ENCODE results near the gene SCAMP4. TPM values are rescaled to one million over a fixed set of nuclear protein-coding genes. Genes with fewer than 3 reads are reported as not detected.

The SCAMP4 gene
- total RNA-seq, 1 donor from 2014 or later: 75.8 TPM

DNA sequence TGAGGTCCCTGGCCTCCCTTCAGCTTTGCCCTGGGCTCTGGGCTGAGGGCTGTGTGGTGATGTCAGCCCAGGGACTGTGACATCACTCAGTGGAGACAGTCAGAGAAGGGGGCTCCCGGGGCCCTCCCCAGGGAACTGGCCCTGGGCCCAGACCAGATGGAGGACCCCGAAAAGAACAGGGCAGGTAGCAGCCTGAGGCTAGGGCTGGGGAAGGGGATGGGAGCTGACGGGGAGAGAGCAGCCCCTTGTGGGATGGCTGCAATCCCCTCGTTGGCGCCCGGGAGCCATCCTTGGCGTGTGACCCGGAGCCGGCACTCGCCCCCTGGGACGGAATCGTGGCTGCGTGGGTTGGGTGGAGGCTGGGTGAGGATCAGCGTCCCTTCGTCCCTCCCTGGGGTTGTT is 49.3 kb downstream of the SCAMP4 start:
- Mint-ChIP-seq H3K27me3 (ENCODE audit: unreplicated experiment) (no peaks in the 10 kb centered on the region), H3K4me3 (ENCODE audit: unreplicated experiment) (no peak overlapping the region), H3K4me1 (ENCODE audit: unreplicated experiment) (peaks cover 10% of the 10 kb centered on the region), H3K9me3 (ENCODE audit: unreplicated experiment) (no peaks in the 10 kb centered on the region), H3K36me3 (ENCODE audit: unreplicated experiment) (no peaks in the 10 kb centered on the region), H3K27ac (ENCODE audit: unreplicated experiment) (no peak overlapping the region)
- no peak for DNase-seq (ENCODE audit: extremely low spot score, unreplicated experiment)
- TF ChIP-seq, protein P1, sequence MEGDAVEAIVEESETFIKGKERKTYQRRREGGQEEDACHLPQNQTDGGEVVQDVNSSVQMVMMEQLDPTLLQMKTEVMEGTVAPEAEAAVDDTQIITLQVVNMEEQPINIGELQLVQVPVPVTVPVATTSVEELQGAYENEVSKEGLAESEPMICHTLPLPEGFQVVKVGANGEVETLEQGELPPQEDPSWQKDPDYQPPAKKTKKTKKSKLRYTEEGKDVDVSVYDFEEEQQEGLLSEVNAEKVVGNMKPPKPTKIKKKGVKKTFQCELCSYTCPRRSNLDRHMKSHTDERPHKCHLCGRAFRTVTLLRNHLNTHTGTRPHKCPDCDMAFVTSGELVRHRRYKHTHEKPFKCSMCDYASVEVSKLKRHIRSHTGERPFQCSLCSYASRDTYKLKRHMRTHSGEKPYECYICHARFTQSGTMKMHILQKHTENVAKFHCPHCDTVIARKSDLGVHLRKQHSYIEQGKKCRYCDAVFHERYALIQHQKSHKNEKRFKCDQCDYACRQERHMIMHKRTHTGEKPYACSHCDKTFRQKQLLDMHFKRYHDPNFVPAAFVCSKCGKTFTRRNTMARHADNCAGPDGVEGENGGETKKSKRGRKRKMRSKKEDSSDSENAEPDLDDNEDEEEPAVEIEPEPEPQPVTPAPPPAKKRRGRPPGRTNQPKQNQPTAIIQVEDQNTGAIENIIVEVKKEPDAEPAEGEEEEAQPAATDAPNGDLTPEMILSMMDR (IDR thresholded peaks at IDR 0.05): no peak

DNA sequence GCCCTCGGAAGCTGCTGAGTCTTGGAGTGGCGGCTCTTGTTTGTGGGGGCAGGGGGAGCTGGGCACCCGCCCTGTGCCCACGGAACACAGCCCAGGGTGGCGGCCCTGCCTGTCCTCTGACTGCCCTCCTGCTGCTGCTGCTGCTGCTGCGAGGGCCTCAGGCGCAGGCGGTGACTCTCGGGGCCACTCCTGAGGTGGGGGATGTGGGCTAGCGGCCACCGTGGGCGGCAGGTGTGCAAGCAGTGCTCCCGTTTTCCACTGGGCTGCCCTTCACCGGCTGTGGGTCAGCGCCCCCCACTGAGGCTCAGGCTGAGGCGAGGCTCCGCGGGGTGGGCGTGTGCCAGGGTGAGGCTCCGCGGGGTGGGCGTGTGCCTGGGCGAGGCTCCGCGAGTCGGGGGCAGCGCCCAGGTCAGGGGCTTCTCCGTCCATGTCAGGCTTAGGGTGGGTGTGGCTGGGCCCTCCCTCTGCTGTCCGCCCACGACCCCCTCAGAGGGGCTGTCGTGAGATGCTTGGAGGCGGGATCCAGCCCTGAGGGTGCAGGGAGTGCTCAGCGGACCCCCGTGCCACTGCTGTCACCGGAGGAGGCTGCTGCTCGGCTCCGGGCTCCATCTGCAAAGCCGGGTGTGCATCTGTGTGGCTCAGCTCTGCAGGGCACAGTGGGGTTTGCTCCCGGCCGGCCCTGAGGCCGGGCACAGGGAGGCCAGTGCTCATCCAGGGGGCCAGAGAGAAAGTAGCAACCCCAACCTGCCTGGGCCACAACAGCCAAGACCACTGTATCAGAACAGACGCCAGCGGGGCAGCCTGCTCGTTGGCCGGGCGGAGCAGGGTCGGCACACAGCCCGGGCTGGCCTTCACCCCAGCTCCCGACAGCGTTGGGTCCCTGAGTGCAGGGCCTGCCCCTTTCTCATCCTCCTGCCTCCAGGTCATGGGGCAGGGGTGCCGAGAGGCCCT is 50.2 kb downstream of the SCAMP4 start:
- Mint-ChIP-seq H3K4me3 (ENCODE audit: unreplicated experiment) (no peak overlapping the region), H3K4me1 (ENCODE audit: unreplicated experiment) (peaks cover 10% of the 10 kb centered on the region), H3K27me3 (ENCODE audit: unreplicated experiment) (no peaks in the 10 kb centered on the region), H3K27ac (ENCODE audit: unreplicated experiment) (peak overlapping the region; percentile 23), H3K9me3 (ENCODE audit: unreplicated experiment) (no peaks in the 10 kb centered on the region), H3K36me3 (ENCODE audit: unreplicated experiment) (no peaks in the 10 kb centered on the region)
- TF ChIP-seq, protein P1 (IDR thresholded peaks at IDR 0.05): no peak
- DNase-seq (ENCODE audit: extremely low spot score, unreplicated experiment): no peak

DNA sequence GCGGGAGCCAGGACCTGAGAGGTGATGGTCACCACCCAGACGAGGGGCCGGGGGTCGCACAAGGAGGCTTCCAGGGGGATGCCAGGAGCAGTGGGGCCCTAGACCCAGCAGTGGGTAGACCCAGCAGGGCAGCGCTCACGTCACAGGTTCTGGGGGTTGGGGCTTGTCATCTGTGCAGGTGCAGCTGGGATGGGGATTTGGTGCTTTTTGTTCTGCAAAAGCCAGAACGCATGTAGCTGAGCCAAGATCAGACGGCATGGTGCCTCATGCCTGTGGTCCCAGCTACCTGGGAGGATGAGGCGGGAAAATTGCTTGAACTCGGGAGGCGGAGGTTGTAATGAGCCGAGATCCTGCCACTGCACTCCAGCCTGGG is 50.9 kb downstream of the SCAMP4 start:
- TF ChIP-seq, protein P1 (IDR thresholded peaks at IDR 0.05): no peak
- no peak for DNase-seq (ENCODE audit: extremely low spot score, unreplicated experiment)
- H3K4me1 Mint-ChIP-seq (ENCODE audit: unreplicated experiment): peaks cover 10% of the 10 kb centered on the region
- no peak overlapping the region for H3K4me3 Mint-ChIP-seq (ENCODE audit: unreplicated experiment)
- no peak overlapping the region for H3K27ac Mint-ChIP-seq (ENCODE audit: unreplicated experiment)
- H3K36me3 Mint-ChIP-seq (ENCODE audit: unreplicated experiment): no peaks in the 10 kb centered on the region
- no peaks in the 10 kb centered on the region for H3K9me3 Mint-ChIP-seq (ENCODE audit: unreplicated experiment)
- H3K27me3 Mint-ChIP-seq (ENCODE audit: unreplicated experiment): no peaks in the 10 kb centered on the region

DNA sequence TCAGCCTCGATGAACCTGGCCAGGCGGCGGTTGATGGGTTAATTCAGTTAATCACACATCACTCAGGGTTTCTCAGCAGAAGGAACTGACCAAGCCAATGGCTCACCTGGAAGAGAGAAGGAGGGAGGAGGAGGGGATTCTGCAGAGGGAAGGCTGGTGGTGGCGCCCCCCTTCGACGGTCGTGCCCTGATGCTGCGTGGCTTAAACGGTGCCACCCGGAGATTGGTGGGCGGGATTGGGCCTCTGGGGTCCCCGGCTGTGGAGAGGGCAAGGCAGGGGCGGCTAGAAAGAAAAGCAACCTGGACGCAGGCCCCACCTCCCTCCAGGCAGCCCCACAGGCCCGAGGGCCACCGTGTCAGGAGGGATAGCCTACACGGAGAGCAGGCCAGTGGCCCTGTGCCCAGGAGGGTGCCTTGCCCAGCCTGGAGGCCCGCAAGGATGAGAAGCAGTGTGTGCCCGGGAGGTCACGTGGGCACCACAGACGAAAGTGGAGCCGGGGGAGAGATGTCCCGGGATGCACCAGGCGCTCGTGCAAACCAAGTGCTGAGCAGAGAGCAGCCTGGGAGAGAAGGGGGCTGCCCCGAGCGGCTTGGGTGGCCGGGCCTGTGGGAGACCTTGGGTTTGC is 51.8 kb downstream of the SCAMP4 start:
- H3K4me3 Mint-ChIP-seq (ENCODE audit: unreplicated experiment): no peak overlapping the region
- no peaks in the 10 kb centered on the region for H3K36me3 Mint-ChIP-seq (ENCODE audit: unreplicated experiment)
- H3K4me1 Mint-ChIP-seq (ENCODE audit: unreplicated experiment): peaks cover 10% of the 10 kb centered on the region
- no peaks in the 10 kb centered on the region for H3K9me3 Mint-ChIP-seq (ENCODE audit: unreplicated experiment)
- no peak overlapping the region for H3K27ac Mint-ChIP-seq (ENCODE audit: unreplicated experiment)
- TF ChIP-seq, protein P1 (IDR thresholded peaks at IDR 0.05): no peak
- H3K27me3 Mint-ChIP-seq (ENCODE audit: unreplicated experiment): no peaks in the 10 kb centered on the region
- no peak for DNase-seq (ENCODE audit: extremely low spot score, unreplicated experiment)

DNA sequence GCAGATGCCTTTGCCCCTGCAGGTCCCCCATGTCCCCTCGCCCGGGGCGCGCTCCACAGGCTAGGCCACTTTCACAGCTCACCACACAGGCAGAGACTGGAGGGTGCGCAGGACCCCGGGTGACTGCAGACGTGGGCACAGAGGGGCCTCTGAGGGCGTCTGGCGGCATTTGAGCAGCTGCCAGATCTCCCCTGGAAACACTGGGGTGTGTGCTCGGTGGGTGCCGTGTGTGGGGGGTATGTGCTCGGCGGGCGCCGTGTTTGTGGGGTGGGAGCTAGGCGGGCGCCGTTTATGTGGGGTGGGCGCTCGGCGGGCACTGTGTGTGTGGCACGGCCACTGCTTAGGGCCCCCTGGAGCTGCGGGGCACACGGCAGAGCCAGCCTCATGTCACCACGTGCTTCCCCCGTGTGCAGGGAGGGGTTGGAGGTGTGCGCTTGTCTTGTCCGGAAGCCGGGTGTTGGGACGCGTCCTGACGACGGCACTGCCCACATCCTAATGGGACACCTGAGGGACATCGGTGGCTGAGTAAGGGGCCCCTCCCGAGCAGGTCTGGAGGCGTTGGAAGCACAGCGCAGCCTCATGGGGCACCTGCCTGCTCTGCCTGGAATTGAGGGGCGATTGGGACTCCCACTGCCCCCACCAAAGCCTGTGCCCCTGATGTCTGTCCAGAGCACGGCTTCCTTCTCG is 52.5 kb downstream of the SCAMP4 start:
- H3K4me3 Mint-ChIP-seq (ENCODE audit: unreplicated experiment): no peak overlapping the region
- no peaks in the 10 kb centered on the region for H3K9me3 Mint-ChIP-seq (ENCODE audit: unreplicated experiment)
- DNase-seq (ENCODE audit: extremely low spot score, unreplicated experiment): no peak
- H3K4me1 Mint-ChIP-seq (ENCODE audit: unreplicated experiment): peaks cover 8% of the 10 kb centered on the region
- no peaks in the 10 kb centered on the region for H3K36me3 Mint-ChIP-seq (ENCODE audit: unreplicated experiment)
- H3K27ac Mint-ChIP-seq (ENCODE audit: unreplicated experiment): no peak overlapping the region
- TF ChIP-seq, protein P1 (IDR thresholded peaks at IDR 0.05): no peak
- no peaks in the 10 kb centered on the region for H3K27me3 Mint-ChIP-seq (ENCODE audit: unreplicated experiment)

All from osteocyte (in vitro differentiated cells).